Mammary epithelial cell (primary cell): ENCODE results near the gene FGD5.

ENCODE experiments used
- CTCF ChIP-seq, 2 donors: IDR thresholded peaks in 1 of 2; conservative IDR thresholded peaks in 1 of 2; 2 replicates each; pipeline ENCODE4 v1.5.1; 2011 to 2012; ENCODE audit warnings: inconsistent platforms in 2 of 2, low read length in 2 of 2, mild to moderate bottlenecking in 2 of 2, control low read depth in 1 of 2, low read depth in 1 of 2; ENCODE audit not compliant: insufficient read depth in 1 of 2; ENCODE audit errors: extremely low read depth in 1 of 2
- EZH2 ChIP-seq: IDR thresholded peaks from 2 replicates; pipeline ENCODE4 v1.6.1; 2012; ENCODE audit warnings: low read length, inconsistent platforms, borderline replicate concordance

DNA sequence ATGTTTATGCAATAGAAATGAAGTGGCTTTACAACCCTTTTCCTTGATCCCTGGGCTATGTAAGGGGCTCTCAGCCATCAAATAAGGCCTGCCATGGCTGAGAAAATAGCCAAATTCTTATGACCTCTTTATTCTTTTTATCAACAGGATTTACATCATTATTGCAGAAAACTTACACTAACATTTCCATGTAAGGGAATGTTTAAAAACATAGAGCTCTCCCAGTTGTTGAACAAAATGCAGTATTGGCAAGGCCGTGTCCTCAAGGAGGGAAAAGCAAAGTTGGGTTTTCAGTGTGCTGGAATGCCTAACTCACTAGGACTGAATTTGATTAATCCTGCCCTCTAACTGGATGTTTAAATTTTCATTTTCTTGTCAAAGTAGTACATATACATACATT, 150.9 kb downstream of the FGD5 start:
- TF ChIP-seq CTCF (conservative IDR thresholded peaks at IDR 0.05 in 1 of 2, IDR thresholded peaks at IDR 0.05 in 1 of 2; ENCODE audit: extremely low read depth in 1 of 2, insufficient read depth in 1 of 2, low read depth in 1 of 2, low read length in 2 of 2), result no peak
- TF ChIP-seq EZH2, result no peak
